B cell (primary cell): ENCODE measurements around the gene TMC3. TPM values are rescaled to one million over a fixed set of nuclear protein-coding genes. Genes with fewer than 3 reads are reported as not detected.

Experiments used
- ATAC-seq: fragments of 200-7000 bp; cut with Tn5 transposase; one replicate; pipeline ENCODE4 v1.10.0; 2021; ENCODE audit warnings: low read depth, mild to moderate bottlenecking, moderate number of reproducible peaks, moderate library complexity
- CTCF ChIA-PET: fragments of 350-600 bp; sonication (Branson Sonifier 250); formaldehyde crosslinking; loops from one replicate; lab custom pipeline; 2021; ENCODE audit warnings: antibody characterized with exemption, inconsistent platforms; lab: Charles Lee
- POLR2A ChIA-PET: fragments of 350-600 bp; sonication (Branson Sonifier 250); formaldehyde crosslinking; loops from one replicate; lab custom pipeline; 2021; ENCODE audit warnings: antibody characterized with exemption; lab: Charles Lee
- DNase-seq: peaks from one replicate; pipeline ENCODE4 v3.0.0; 2013
- H2AFZ ChIP-seq: 2 replicates; pipeline ENCODE4 v1.6.1; 2012; ENCODE audit warnings: mild to moderate bottlenecking, low read depth, low read length; ENCODE audit not compliant: insufficient read depth, poor library complexity, severe bottlenecking
- H3K27ac ChIP-seq, 2 donors: 1 replicate in 1 of 2; 2 replicates in 1 of 2; pipeline ENCODE4 v1.5.1; 2012 to 2013; ENCODE audit warnings: low read length in 2 of 2, mild to moderate bottlenecking in 2 of 2, moderate library complexity in 1 of 2
- H3K27me3 ChIP-seq, 4 experiments: fragments of 200-600 bp in 1 of 4; sonication (generic) in 1 of 4; replicated peaks in 1 of 4; 1 replicate in 2 of 4; 2 replicates in 2 of 4; pipeline versions ENCODE4 v1.6.1 to v1.7.0; 2013 to 2016; ENCODE audit warnings: low read length in 3 of 4, mild to moderate bottlenecking in 2 of 4, mixed read lengths in 1 of 4, moderate library complexity in 1 of 4; ENCODE audit not compliant: insufficient read depth in 4 of 4, control insufficient read depth in 3 of 4; ENCODE audit errors: control extremely low read depth in 1 of 4
- H3K36me3 ChIP-seq, 2 experiments: replicated peaks in 1 of 2; 1 replicate in 1 of 2; 2 replicates in 1 of 2; pipeline versions ENCODE4 v1.6.1 to v1.7.1; 2013; ENCODE audit warnings: low read length in 1 of 2; ENCODE audit not compliant: insufficient read depth in 2 of 2, control insufficient read depth in 1 of 2; ENCODE audit errors: control extremely low read depth in 1 of 2, extremely low read depth in 1 of 2
- H3K4me1 ChIP-seq, 2 donors: fragments of 200-600 bp in 1 of 2; sonication (generic) in 1 of 2; 1 replicate in 1 of 2; 2 replicates in 1 of 2; pipeline versions ENCODE4 v1.5.1 to v1.6.1; 2013 to 2017; ENCODE audit warnings: low read length in 2 of 2; ENCODE audit not compliant: control insufficient read depth in 2 of 2, insufficient read depth in 2 of 2
- H3K4me2 ChIP-seq: replicated peaks from 2 replicates; pipeline ENCODE3; 2012; ENCODE audit warnings: mild to moderate bottlenecking, low read depth, low read length; ENCODE audit not compliant: poor library complexity, severe bottlenecking
- H3K4me3 ChIP-seq, 5 experiments: fragments of 200-600 bp in 1 of 5; sonication (generic) in 1 of 5; 1 replicate in 3 of 5; 2 replicates in 2 of 5; pipeline versions ENCODE4 v1.5.1 to v1.7.0; 2011 to 2016; ENCODE audit warnings: low read length in 4 of 5, mild to moderate bottlenecking in 4 of 5, low read depth in 2 of 5, control low read depth in 1 of 5, moderate library complexity in 1 of 5; ENCODE audit not compliant: insufficient read depth in 1 of 5; ENCODE audit errors: control extremely low read depth in 1 of 5, extremely low read depth in 1 of 5
- H3K79me2 ChIP-seq: fragments of 200-600 bp; sonication (generic); one replicate; pipeline ENCODE4 v1.6.0; 2016; ENCODE audit warnings: low read length; ENCODE audit not compliant: control insufficient read depth, insufficient read depth
- H3K9ac ChIP-seq: fragments of 200-600 bp; sonication (generic); 2 replicates; pipeline ENCODE4 v1.6.1; 2017; ENCODE audit warnings: mild to moderate bottlenecking, low read length, moderate library complexity
- H3K9me3 ChIP-seq, 3 donors: one replicate each; pipeline versions ENCODE4 v1.6.1 to v1.7.1; 2013; ENCODE audit warnings: low read length in 2 of 3; ENCODE audit not compliant: control insufficient read depth in 2 of 3, insufficient read depth in 1 of 3; ENCODE audit errors: control extremely low read depth in 1 of 3
- H4K20me1 ChIP-seq: 2 replicates; pipeline ENCODE4 v1.6.0; 2012; ENCODE audit warnings: mild to moderate bottlenecking, low read length; ENCODE audit not compliant: insufficient read depth, control insufficient read depth, poor library complexity, severe bottlenecking
- H3K27ac Mint-ChIP-seq: one replicate; pipeline ENCODE4 v1.8.0; 2021; ENCODE audit warnings: mixed read lengths
- H3K27me3 Mint-ChIP-seq: one replicate; pipeline ENCODE4 v1.8.0; 2021; ENCODE audit warnings: mixed read lengths
- H3K4me1 Mint-ChIP-seq: one replicate; pipeline ENCODE4 v1.8.0; 2021; ENCODE audit warnings: mixed read lengths
- H3K4me3 Mint-ChIP-seq: one replicate; pipeline ENCODE4 v1.8.0; 2021; ENCODE audit warnings: mixed read lengths
- H3K9me3 Mint-ChIP-seq: one replicate; pipeline ENCODE4 v1.8.0; 2022; ENCODE audit warnings: mixed read lengths; ENCODE audit not compliant: insufficient read depth
- CTCF ChIP-seq: fragments of 200-600 bp; IDR thresholded peaks from one replicate; pipeline ENCODE4 v1.8.0; 2022; ENCODE audit warnings: antibody characterized with exemption, mild to moderate bottlenecking
- EZH2 ChIP-seq: IDR thresholded peaks from 2 replicates; pipeline ENCODE4 v1.6.1; 2012; ENCODE audit warnings: borderline replicate concordance, low read depth, mild to moderate bottlenecking, moderate library complexity, low read length; ENCODE audit not compliant: insufficient read depth, poor library complexity, severe bottlenecking
- WGBS: methylation state at CpG from one replicate; pipeline ENCODE4 v1.1.5; 2013; ENCODE audit warnings: missing lambda C conversion rate; ENCODE audit not compliant: insufficient coverage; 5-methylcytosine and 5-hydroxymethylcytosine counted together
- intact Hi-C: fragments of 100-400 bp; cut with micrococcal nuclease; formaldehyde crosslinking; loops from one replicate; pipeline ENCODE4 v1.10.0; 2022
- polyA plus RNA-seq: library from polyadenylated mRNA; depleted of rRNA; stranded (reverse); fragments of >200 nt; gene quantifications from 2 replicates; pipeline ENCODE4 v1.2.3, GENCODE V29; 2012
- total RNA-seq, 2 donors: library from RNA; stranded (reverse); fragments of 120-200 nt in 1 of 2; gene quantifications; 1 replicate in 1 of 2; 2 replicates in 1 of 2; pipeline versions ENCODE4 v1.2.3 to v1.2.4, GENCODE V29; 2013 to 2022

TMC3 gene
- total and polyA plus RNA-seq, 2 donors (not counting 1 experiment from before 2014, with no cell fraction given) = not detected

DNA sequence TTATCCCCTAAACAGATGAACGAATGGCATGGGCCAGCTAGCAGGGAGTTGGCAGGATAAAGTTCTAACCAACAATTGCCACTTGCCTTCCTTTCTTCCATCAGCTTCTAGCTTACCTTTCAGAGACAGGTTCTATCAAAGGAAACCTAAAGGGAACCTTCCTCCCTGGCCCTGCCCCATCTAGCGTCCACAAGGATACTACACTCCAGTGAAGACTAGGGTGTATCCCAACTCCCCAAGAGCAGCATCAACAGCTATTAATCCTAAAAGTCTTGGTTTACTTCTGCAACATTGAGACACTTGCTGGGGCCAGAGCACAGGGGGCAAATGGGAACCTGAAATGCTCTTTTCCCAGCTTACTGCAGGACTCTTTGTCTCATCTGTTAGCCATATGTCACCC, 37.0 kb upstream of the TMC3 start:
- POLR2A ChIA-PET = no interaction called here
- H4K20me1 ChIP-seq = no peaks in the 10 kb centered on the region
- H3K4me3 ChIP-seq = no peak overlapping the region
- peaks cover 0 to 4% of the 10 kb centered on the region in 2 donors for H3K4me1 ChIP-seq
- H2AFZ ChIP-seq = no peak overlapping the region
- no peak overlapping the region for H3K27ac ChIP-seq
- no peaks in the 10 kb centered on the region for H3K79me2 ChIP-seq
- no peaks in the 10 kb centered on the region for H3K36me3 ChIP-seq
- H3K9me3 ChIP-seq = peaks cover 0 to 14% (median 0%) of the 10 kb centered on the region in 3 donors
- CTCF ChIA-PET = interaction anchor here (0.9 to 2.3 kb wide), 5 partner anchors 10 to 255 kb away, joined by 3 to 19 read pairs (median 6); no protein-coding TSS in a partner anchor
- H3K27me3 ChIP-seq = peaks cover 0 to 10% (median 0%) of the 10 kb centered on the region in 4 experiments
- no peak overlapping the region for H3K4me3 Mint-ChIP-seq
- H3K4me1 Mint-ChIP-seq = peaks cover 5% of the 10 kb centered on the region
- 94% methylated on average over 2 of the region's 2 CpGs for WGBS
- DNase-seq (no peak), ATAC-seq (no peak)
- intact Hi-C loops = no loop called here
- H3K9me3 Mint-ChIP-seq = no peaks in the 10 kb centered on the region
- no peak overlapping the region for H3K9ac ChIP-seq
- H3K27ac Mint-ChIP-seq = no peak overlapping the region
- no peak overlapping the region for H3K4me2 ChIP-seq
- peaks cover 33% of the 10 kb centered on the region for H3K27me3 Mint-ChIP-seq
- no peak for TF ChIP-seq CTCF
- TF ChIP-seq EZH2 = no peak

DNA sequence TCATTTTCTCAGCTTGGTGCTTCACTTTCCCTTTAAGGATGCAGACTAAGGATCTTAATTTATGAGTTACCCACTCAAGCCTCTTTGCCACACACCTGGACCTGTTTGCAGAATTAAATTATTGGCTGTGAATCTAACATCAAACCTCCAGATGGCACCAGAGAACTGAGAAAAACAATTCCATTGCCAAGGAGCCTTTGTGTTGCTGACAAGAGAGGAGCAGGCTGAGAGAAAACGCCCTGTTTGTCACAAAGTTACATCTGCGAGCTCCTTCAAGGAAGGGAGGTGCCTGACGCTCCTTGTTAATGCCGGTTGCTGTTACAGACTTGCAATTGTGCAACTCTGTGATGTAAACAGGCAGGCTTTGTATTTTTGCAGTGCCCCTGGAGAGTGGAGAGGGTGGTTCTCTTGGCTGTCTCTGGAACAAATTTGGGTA, 36.3 kb upstream of the TMC3 start:
- Histone ChIP-seq H3K4me3 (no peak overlapping the region), H3K4me2 (no peak overlapping the region), H3K9ac (no peak overlapping the region), H3K79me2 (no peaks in the 10 kb centered on the region), H3K27ac (no peak overlapping the region), H3K36me3 (no peaks in the 10 kb centered on the region), H3K4me1 (peaks cover 0 to 4% of the 10 kb centered on the region in 2 donors), H3K27me3 (peaks cover 0 to 10% (median 0%) of the 10 kb centered on the region in 4 experiments), H2AFZ (no peak overlapping the region), H4K20me1 (no peaks in the 10 kb centered on the region), H3K9me3 (peaks cover 0 to 14% (median 0%) of the 10 kb centered on the region in 3 donors)
- H3K27ac Mint-ChIP-seq = no peak overlapping the region
- no peak for ATAC-seq
- WGBS = 0% methylated on average over 4 of the region's 4 CpGs
- peak; percentile 47 for DNase-seq
- ChIA-PET CTCF (interaction anchor here (0.7 to 2.3 kb wide), 7 partner anchors 9 to 740 kb away, joined by 3 to 19 read pairs (median 4); no protein-coding TSS in a partner anchor), POLR2A (no interaction called here)
- no peaks in the 10 kb centered on the region for H3K9me3 Mint-ChIP-seq
- H3K27me3 Mint-ChIP-seq = peaks cover 27% of the 10 kb centered on the region
- intact Hi-C loops = no loop called here
- peaks cover 5% of the 10 kb centered on the region for H3K4me1 Mint-ChIP-seq
- H3K4me3 Mint-ChIP-seq = no peak overlapping the region
- peak; percentile 59 for TF ChIP-seq CTCF
- TF ChIP-seq EZH2 = no peak
